DMS153 (cell line): Measurements from ENCODE around the gene CD79B.
"Not testable (repeated sequence)": the region's sequence is repeated elsewhere in the genome, so short reads cannot be mapped to it uniquely, and the experiment has no call there.

Experiments
- DNase-seq: peaks from one replicate; lab custom pipeline; 2025; lab: John Stamatoyannopoulos, UW

The CD79B gene

DNA sequence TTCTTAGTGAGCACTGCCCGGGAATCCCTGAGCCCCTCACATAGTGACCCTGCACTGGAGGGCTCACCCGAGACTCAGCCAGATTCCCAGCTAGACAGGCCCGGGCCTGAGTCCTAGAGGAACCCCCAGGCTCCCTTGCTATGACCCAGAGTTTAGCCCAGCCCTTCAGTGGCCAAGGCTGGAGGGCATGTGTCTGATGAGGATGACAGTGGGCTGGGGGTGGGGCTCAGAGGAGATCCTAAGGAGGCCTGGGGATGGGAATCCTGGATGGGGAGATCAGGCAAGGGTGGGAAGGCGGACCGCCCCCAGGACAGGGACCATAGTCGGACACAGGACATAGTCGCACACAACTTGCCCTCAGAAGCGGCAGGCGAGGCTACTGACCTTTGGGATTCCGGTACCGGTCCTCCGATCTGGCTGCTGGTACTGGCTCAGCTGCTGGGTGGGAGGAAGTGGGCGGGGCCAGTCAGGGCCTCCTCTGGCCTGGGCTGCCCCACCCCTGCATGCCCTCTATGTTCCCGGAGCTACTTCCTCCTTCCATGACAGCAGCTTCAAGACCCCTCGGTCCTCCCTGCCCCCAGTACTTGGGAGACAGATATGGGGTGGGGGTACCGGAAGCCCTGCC is 1.1 kb downstream of the CD79B start:
- DNase-seq: no peak

DNA sequence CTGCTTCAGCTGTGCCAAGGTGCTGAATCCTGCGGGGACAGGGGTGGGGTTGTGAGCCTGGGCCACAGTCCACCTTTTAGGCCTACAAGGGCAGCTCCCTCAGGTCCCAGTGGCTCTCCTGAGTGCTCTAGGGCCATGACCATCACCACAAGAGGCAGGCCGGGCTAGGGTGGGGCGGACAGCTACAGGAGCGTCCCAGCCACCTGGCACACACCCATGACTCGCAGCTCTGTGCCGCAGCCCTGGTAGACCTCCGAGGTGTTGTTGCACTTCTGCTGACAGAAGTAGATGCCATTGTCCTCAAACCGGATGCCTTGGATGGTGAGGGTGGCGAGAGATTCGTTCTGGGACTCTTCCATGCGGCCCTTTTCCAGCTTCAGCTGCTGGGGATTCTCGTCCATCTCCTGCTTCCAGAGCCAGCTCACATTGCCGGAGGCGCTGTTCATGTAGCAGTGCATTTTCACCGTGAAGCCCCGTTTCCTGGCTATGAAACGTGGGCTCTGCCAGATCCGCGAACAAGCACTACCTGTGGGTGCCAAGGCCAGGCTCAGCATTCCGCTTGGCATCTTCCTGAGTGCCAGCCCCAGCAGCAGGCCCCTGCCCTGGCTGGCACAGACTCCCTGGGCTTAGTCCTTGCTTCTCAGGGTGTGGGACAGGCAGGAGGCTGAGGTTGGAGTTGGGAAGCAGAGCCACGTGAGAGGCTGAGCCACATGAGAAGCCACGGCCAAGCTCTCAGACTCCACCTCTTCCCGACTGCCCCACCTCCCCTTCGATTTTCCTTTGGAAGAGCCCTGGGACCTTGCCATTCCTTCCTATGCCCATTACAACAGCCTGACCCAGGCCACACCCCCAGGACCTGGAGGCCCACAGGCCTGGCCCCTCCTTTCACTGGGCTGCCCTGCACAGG is 2.0 kb downstream of the CD79B start:
- no peak for DNase-seq

DNA sequence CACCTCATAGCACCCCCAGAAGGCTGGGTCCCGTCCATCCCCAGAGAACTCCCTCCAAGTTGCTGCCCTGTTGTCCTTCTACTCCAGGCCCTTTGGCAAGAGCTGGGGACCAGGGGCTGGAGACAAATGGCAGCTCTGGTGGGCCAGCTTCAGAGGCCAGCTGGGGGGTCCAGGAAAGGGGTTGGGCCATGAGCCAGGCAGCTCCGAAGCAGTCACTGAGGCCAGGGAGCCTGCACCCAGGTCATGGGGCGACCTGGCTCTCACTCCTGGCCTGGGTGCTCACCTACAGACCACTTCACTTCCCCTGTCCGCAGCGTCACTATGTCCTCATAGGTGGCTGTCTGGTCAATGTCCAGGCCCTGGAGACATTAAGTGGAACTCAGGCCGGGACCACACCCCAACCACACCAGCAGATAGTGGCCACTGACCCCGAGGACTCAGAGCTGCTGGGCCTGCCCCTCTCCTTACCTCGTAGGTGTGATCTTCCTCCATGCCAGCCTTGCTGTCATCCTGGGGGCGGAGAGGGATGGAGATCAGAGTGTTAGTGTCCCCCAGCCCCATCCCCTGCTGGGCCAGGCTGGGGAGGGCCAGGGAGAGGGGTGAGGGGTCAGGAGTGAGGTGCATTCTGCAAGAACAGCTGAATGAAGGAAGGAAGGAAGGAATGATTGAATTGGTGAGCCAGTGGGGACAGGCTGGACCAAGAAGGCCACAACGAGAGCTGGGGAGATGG is 3.0 kb downstream of the CD79B start:
- DNase-seq: no peak

DNA sequence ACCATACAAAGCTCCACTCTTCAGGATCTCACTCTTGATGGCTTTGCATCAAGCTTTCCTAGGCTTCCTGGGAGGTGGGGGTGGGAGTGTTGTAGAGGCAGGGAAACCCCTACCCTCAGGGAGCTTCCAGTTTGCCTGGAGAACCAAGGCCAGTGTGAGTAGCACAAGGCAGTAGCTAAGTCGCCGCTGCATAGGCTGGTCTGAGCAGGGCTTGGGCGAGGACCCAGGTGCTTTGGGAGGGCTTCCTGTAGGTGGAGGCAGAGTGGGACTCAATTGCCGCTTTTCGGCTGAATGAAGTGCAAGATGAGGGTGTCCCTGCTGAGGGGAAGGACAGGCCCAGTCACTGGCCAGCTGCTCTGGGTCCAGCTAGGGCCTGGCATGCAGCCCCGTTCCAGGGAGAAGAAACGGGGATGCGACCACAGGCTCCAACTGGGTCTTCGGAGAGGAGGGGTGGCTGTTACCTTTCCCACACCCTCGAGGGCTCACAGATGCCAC is 3.9 kb downstream of the CD79B start:
- DNase-seq: no peak

DNA sequence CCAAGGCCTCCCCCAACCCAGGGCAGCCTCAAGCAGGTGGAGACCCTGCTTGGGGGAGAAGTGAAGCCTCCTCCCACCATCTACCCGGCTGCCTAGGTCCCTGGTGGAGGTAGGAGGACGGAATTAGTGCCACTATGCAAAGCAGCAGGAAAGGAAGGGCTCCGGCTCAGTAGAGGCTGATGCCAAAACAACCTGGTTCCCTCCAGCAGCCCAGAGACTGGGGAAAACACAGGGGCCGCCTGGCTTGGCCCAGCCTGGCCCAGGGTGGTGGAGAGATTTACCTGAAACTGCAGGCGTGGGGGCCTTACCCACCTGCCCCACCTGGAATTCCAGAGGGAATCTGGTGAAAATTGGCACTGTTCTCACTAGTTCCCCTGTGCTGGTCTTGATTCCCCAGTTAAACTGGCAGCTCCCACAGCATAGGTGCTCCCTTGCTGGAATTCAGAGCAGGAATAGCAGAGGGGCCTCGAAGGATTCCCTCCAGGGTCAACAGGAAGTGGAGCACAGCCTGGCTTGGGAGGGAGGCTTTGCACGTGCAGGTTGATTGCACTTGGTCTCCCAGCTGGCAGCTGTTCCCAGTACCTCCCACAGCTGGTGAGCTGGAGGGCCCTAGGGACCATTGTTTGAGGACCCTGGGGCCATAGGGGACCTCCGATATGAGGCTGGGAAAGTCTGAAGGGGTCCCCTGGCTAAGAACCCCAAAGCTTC is 4.5 kb downstream of the CD79B start:
- DNase-seq: no peak

DNA sequence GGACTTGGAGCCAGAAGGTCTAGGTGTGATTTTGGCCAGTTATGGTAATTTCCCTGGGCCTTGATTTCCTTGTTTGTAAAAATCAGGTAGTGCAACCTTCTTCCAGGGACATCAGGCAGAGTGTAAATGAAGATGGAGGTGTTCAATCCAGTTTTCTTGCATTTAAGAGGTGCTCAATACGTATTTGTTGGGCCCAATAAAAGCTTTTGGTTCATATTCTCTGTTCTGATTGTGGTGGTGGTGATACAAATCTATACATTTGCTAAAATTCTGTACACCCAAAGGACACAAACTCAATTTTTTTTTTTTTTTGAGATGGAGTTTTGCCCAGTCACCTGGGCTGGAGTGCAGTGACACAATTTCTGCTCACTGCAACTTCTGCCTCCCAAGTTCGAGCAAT is 6.0 kb downstream of the CD79B start:
- no peak for DNase-seq

DNA sequence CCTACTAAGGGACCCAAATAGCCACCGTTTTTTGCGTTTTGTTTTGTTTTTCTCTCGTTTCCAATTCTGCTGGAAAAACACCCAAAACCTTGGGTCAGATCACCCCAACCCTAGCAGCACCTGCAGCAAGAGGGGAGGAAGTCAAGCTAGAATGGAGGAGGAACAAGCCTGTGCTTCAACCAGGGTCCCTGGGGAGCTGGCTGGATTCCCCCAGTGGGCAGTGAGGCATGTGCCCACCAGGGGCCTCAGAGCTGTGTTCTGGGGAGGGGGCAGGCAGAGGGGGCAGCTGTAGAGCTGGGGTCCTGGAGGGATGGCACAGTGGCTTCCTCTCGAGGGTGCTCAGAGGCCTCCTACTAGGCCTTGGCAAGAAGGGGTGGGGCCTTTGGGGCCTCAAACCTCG is 6.5 kb downstream of the CD79B start:
- no peak for DNase-seq

DNA sequence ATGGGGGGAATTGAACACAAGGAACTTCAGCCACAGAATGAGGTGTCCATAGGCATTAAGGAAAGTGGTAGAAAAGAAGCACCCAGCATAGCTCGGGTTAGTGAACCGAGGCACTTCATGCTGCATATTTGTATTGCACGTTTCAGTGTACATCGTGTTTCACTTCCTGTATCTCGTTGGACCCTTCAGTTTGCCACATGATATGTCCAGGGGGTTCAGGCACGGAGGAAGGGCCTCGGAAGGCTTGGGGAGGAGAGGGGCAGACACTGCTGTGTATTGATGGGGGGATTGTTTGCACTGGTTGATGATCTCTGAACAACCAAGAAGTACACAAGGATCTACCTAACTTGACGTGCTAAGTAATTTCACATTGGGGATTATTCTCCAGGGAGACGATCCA is 9.7 kb downstream of the CD79B start:
- not testable (repeated sequence) for DNase-seq

DNA sequence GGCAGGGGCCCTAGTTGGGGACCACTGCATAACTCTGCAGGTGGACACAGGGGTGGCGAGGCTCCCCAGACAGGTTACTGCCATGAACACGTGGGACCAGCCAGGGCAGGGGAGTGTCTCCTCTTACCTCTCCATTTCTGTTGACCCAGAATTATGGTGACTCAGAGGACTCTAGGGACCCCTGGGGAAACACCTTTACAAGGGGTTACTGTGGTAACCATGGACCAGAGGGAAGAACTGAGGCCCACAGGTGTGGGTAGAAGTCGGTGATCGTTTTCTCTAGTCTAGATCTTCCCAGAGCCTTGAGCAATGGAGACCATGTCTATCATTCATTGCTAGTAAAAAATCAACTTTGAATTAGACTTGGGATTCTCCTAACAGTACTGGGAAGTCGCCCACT is 11.4 kb downstream of the CD79B start:
- not testable (repeated sequence) for DNase-seq

DNA sequence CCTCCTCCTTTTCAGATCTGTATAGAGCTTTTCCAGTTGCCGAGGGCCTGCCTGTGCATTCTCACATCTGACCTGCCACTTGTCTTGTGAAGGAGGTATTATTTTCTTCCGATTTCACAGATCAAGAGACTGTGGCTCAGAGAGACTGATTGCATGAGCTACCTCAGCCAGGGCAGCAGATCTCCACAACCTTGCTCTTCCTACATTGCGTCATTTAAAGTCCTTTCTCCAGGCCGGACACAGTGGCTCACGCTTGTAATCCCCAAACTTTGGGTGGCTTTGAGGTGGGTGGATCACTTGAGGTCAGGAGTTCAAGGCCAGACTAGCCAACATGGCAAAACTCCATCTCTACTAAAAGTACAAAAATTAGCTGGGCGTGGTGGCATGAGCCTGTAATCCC is 12.1 kb downstream of the CD79B start:
- not testable (repeated sequence) for DNase-seq

DNA sequence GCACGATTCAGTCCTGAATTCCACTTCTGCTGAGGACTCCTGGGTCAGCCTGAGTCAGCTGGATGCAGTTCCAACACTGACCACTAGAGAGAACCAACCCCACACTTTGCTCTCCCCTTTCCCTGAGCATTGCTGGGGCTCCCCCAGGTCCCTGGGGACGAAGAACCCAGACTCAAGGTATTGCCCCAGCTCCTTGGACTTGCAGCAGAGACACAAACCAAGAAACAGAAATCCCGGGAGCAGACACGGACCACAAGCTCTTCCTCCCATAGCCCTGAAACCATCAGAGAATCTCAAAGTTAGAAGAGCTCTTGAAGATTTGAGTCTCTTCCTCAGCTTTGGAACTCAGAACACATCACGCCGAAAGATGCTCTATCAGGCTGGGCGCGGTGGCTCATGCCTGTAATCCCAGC is 12.8 kb downstream of the CD79B start:
- DNase-seq: no peak

DNA sequence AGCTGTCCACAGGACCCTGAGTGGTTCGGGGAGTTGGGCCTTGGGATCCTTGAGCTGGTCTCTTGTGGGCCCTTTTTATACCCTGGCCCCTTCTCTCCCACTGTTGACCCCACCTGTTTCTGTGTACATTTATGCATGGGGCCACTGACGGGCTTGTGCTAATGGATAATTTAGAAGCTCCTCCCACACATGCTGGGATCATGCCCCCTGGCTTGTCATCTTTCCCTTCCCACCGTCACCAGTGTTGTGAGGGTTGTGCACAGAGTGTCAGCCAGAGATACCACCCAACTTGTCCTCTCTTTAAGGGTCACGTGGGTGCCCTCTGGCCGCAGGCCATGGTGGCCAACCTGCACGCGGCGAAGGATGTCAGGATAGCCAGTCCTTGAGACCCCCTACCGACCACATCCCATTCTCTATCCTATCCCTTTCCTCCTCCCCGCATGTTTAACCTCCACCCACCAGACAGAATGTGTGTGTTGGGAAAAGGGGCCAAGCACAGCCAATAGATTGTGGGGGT is 13.3 kb downstream of the CD79B start, which contains the start of gene GH1:
TSS of gene GH1 (minus strand) at position 51 of the 517 bp plus-strand sequence. CDS start 63 bp downstream, outside the sequence.
- DNase-seq: not testable (repeated sequence)

DNA sequence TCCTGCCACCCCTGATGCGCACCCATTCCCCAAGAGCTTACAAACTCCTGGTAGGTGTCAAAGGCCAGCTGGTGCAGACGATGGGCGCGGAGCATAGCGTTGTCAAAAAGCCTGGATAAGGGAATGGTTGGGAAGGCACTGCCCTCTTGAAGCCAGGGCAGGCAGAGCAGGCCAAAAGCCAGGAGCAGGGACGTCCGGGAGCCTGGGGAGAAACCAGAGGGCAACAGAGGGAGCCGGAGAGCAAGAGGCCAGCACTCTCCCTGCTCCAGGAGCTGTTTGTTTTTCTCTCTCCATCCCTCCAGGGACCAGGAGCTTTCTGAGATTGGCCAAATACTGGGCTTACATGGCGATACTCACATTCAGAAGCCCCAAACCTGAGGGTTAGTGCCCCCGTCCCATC is 13.8 kb downstream of the CD79B start:
- DNase-seq: no peak

DNA sequence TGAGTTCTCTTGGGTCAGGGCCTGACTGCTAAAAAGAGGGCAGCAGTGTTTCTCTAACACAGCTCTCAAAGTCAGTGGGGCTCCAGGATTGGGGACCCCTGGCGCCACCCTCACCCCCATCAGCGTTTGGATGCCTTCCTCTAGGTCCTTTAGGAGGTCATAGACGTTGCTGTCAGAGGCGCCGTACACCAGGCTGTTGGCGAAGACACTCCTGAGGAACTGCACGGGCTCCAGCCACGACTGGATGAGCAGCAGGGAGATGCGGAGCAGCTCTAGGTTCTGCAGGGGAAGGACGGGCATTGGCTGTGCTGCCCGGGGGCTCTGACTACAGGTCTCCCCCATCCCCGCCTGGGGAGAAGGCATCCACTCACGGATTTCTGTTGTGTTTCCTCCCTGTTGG is 14.5 kb downstream of the CD79B start:
- DNase-seq: no peak

DNA sequence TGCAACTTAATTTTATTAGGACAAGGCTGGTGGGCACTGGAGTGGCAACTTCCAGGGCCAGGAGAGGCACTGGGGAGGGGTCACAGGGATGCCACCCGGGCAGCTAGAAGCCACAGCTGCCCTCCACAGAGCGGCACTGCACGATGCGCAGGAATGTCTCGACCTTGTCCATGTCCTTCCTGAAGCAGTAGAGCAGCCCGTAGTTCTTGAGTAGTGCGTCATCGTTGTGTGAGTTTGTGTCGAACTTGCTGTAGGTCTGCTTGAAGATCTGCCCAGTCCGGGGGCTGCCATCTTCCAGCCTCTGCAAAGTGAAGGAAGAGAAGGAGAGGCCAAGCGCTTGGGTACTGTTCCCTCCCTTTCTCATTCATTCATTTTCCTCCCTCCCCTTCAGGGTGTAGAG is 14.9 kb downstream of the CD79B start:
- DNase-seq: not testable (repeated sequence)

DNA sequence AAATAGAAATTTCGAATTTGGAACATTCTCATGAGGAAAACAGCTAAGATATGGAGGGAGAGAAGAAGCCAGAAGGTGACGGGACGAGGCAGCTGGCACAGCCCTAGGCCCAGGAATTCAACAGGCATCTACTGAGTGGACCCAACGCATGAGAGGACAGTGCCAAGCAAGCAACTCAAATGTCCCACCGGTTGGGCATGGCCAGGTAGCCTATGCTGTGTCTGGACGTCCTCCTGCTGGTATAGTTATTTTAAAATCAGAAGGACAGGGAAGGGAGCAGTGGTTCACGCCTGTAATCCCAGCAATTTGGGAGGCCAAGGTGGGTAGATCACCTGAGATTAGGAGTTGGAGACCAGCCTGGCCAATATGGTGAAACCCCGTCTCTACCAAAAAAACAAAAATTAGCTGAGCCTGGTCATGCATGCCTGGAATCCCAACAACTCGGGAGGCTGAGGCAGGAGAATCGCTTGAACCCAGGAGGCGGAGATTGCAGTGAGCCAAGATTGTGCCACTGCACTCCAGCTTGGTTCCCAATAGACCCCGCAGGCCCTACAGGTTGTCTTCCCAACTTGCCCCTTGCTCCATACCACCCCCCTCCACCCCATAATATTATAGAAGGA is 15.5 kb downstream of the CD79B start:
- DNase-seq: no peak

DNA sequence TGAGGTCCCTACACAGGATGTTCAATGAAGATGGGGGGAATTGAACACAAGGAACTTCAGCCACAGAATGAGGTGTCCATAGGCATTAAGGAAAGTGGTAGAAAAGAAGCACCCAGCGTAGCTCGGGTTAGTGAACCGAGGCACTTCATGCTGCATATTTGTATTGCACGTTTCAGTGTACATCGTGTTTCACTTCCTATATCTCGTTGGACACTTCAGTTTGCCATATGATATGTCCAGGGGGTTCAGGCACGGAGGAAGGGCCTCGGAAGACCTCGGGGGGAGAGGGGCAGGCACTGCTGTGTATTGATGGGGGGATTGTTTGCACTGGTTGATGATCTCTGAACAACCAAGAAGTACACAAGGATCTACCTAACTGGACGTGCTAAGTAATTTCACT is 16.4 kb downstream of the CD79B start:
- not testable (repeated sequence) for DNase-seq

DNA sequence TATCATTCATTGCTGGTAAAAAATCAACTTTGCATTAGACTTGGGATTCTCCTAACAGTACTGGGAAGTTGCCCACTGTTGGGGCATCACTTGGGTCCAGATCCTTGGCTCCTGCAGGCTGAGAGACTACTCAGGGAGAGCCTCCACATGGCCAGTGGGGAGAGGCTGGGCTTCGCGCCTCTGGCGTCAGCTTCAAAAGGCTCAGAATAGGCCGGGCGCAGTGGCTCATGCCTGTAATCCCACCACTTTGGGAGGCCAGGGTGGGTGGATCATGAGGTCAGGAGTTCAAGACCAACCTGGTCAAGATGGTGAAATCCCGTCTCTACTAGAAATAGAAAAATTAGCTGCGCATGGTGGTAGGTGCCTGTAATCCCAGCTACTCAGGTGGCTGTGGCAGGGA is 17.7 kb downstream of the CD79B start:
- DNase-seq: no peak

DNA sequence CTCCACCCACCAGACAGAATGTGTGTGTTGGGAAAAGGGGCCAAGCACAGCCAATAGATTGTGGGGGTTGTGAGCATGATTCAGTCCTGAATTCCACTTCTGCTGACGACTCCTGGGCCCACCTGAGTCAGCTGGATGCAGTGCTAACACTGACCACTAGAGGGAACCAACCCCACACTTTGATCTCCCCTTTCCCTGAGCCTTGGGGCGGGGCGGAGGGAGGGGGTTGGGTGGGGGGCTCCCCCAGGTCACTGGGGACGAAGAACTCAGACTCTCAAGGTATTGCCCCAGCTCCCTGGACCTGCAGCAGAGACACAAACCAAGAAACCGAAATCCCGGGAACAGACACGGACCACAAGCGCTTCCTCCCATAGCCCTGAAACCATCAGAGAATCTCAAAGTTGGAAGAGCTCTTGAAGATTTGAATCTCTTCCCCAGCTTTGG is 20.5 kb downstream of the CD79B start:
- DNase-seq: no peak

DNA sequence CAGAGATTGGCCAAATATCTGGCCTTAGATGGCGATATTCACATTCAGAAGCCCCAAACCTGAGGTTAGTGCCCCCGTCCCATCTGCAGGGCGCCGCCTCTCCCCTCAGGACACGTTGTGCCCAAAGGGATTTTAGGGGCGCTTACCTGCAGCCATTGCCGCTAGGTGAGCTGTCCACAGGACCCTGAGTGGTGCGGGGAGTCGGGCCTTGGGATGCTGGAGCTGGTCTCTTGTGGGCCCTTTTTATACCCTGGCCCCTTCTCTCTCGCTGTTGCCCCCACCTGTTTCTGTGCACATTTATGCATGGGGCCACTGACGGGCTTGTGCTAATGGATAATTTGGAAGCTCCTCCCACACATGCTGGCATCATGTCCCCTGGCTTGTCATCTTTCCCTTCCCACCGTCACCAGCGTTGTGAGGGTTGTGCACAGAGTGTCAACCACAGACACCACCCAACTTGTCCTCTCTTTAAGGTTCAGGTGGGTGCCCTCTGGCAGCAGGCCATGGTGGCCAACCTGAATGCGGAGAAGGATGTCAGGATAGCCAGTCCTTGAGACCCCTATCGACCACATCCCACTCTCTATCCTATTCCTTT is 21.0 kb downstream of the CD79B start, which contains the start of gene CSHL1:
TSS of gene CSHL1 (minus strand) at position 218 of the 595 bp plus-strand sequence. CDS start at position 156, 62 bp downstream.
- no peak for DNase-seq

DNA sequence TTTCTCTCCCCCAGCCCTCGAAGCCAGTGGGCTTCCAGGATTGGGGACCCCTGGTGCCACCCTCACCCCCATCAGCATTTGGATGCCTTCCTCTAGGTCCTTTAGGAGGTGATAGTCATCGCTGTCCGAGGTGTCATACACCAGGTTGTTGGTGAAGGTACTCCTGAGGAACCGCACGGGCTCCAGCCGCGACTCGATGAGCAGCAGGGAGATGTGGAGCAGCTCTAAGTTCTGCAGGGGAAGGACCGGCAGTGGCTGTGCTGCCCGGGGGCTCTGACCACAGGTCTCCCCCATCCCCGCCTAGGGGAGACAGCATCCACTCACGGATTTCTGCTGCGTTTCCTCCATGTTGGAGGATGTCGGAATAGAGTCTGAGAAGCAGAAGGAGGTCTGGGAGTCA is 22.0 kb downstream of the CD79B start:
- DNase-seq: no peak
